ENCODE measurements around the gene ZNF219.

Gene ZNF219

DNA sequence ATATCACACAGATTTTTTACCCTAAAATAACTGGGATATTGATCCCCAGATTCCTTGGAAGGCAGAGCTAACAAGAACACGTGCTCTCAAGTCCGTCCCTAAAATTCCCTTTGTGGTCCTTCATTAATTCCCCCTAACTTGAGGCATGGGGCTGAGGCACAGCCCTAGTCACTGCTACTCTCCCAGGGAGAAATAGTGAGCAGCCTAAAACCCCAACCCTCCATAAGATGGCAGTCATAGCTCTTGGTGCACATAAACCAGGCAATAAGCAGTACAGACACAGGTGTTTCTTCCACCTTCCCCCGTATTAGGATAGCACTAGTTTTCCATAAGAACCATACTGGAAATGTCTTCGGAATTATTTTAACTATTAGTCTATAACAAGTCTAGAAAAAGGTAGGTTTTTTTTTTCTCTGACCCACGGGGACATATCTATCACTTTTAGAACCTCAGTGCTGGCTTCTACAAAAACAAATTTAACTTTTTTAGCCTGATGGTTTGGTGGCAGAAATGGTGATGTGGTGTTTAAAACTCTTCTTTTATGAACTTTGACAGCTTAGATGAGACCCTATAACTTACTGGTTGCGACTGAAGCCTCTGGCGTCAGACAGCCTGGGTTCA, 31.5 kb downstream of the ZNF219 start:
- DNase-seq (ENCODE audit: low spot score), result peak; percentile 47
- in situ Hi-C loops (cut with MboI; ENCODE audit: low sequenced_read_pairs, unreplicated experiment), result no loop called here
- TF ChIP-seq CTCF (IDR thresholded peaks at IDR 0.05; ENCODE audit: borderline replicate concordance, control extremely low read depth, extremely low read depth, insufficient read depth, missing control alignments), result no peak

- in situ Hi-C loops (cut with MboI; ENCODE audit: low sequenced_read_pairs, unreplicated experiment), result no loop called here
- DNase-seq (ENCODE audit: low spot score), result no peak
- TF ChIP-seq CTCF (IDR thresholded peaks at IDR 0.05; ENCODE audit: borderline replicate concordance, control extremely low read depth, extremely low read depth, insufficient read depth, missing control alignments), result no peak
These were observed 35.0 kb downstream of the ZNF219 start for GRCh38 chr14:21063479-21063878.

GRCh38 chr14:21061347-21061668, 37.1 kb downstream of the ZNF219 start:
- in situ Hi-C loops (cut with MboI; ENCODE audit: low sequenced_read_pairs, unreplicated experiment), result no loop called here
- no peak for DNase-seq (ENCODE audit: low spot score)
- TF ChIP-seq CTCF (IDR thresholded peaks at IDR 0.05; ENCODE audit: borderline replicate concordance, control extremely low read depth, extremely low read depth, insufficient read depth, missing control alignments), result no peak

DNA sequence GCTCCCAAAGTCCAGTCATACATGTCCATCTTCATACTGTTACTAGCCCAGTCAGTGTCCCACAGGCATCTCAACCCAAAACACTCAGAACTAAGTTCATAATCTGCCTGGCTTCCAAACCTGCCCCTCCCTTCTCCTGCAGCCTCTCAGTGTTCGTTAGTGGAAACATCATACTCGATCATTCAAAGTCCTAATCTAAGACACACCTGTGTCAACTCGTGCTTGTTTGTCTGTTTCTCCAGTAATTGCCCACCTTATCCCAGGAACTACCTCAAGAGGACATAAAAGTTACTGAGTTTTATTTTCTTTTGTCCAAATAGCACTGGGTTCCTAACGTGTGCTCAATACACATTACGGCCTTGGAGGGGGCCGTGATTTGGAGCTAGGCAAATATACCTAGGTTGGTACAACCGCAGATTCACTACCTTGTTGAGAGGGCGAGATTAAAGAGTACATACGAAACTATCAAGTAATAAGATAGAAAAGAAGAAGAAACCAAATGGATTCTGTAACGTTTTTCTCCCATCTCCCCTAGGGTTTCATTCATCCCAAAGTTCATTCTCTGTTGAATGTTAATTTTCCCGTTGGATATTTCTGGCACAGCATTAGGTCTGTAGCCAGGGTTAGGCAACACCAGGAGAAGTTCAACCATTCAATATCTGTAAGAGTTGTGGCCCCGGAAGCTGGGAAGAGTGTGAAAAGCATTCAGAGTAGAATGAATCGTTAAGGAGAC, 37.7 kb downstream of the ZNF219 start:
- in situ Hi-C loops (cut with MboI; ENCODE audit: low sequenced_read_pairs, unreplicated experiment), result no loop called here
- TF ChIP-seq CTCF (IDR thresholded peaks at IDR 0.05; ENCODE audit: borderline replicate concordance, control extremely low read depth, extremely low read depth, insufficient read depth, missing control alignments), result no peak

GRCh38 chr14:21059842-21060613, 38.4 kb downstream of the ZNF219 start:
- in situ Hi-C loops (cut with MboI; ENCODE audit: low sequenced_read_pairs, unreplicated experiment), result no loop called here
- DNase-seq (ENCODE audit: low spot score), result no peak
- no peak for TF ChIP-seq CTCF (IDR thresholded peaks at IDR 0.05; ENCODE audit: borderline replicate concordance, control extremely low read depth, extremely low read depth, insufficient read depth, missing control alignments)

More for the DNA sequence above, 37.7 kb downstream of the ZNF219 start:
- DNase-seq (ENCODE audit: low spot score), result no peak

- in situ Hi-C loops (cut with MboI; ENCODE audit: low sequenced_read_pairs, unreplicated experiment), result no loop called here
- TF ChIP-seq CTCF (IDR thresholded peaks at IDR 0.05; ENCODE audit: borderline replicate concordance, control extremely low read depth, extremely low read depth, insufficient read depth, missing control alignments), result no peak
- no peak for DNase-seq (ENCODE audit: low spot score)
These were observed 39.6 kb downstream of the ZNF219 start for GRCh38 chr14:21058903-21059302.

All from GM13976 (cell line).